OCI-M2 (cell line): ENCODE data around the gene ZNF790.

Experiments
- DNase-seq: peaks from one replicate; lab custom pipeline; 2025; ENCODE audit not compliant: unreplicated experiment; lab: John Stamatoyannopoulos, UW

The ZNF790 gene

GRCh38 chr19:36772311-36773222 lies 65.6 kb downstream of the ZNF790 start, which contains the start of gene ZNF850:
ZNF850 (minus strand) TSS chr19:36772807; CDS start chr19:36762606, 10,201 bp downstream.
- peak; percentile 100 for DNase-seq

GRCh38 chr19:36771261-36772231 lies 66.6 kb downstream of the ZNF790 start:
- peak; percentile 98 for DNase-seq
